NT2/D1 (cell line): ENCODE data around the gene SEC23B.
"Not testable (repeated sequence)": the region's sequence is repeated elsewhere in the genome, so short reads cannot be mapped to it uniquely, and the experiment has no call there.

Experiments used
- DNase-seq: peaks from one replicate; pipeline ENCODE4 v3.0.0-alpha.2; 2011; ENCODE audit warnings: low read depth, low spot score
- H3K27me3 ChIP-seq: 2 replicates; pipeline ENCODE4 v1.6.0; 2011; ENCODE audit warnings: mild to moderate bottlenecking; ENCODE audit not compliant: insufficient read length, insufficient read depth
- H3K36me3 ChIP-seq: 2 replicates; pipeline ENCODE4 v1.6.1; 2011; ENCODE audit warnings: mild to moderate bottlenecking, low read length, mixed read lengths; ENCODE audit not compliant: insufficient read depth, insufficient read length
- H3K4me1 ChIP-seq: 2 replicates; pipeline ENCODE4 v1.5.1; 2011; ENCODE audit not compliant: insufficient read depth, insufficient read length
- H3K4me3 ChIP-seq: 2 replicates; pipeline ENCODE4 v1.5.1; 2011; ENCODE audit warnings: low read depth; ENCODE audit not compliant: insufficient read length
- H3K9ac ChIP-seq: 2 replicates; pipeline ENCODE4 v1.6.0; 2011; ENCODE audit warnings: low read depth; ENCODE audit not compliant: insufficient read length
- H3K9me3 ChIP-seq: 2 replicates; pipeline ENCODE4 v1.5.1; 2011; ENCODE audit warnings: mild to moderate bottlenecking, low read length; ENCODE audit not compliant: insufficient read depth
- SUZ12 ChIP-seq: IDR thresholded peaks from 2 replicates; pipeline ENCODE4 v1.6.1; 2011; ENCODE audit not compliant: insufficient read length, insufficient read depth; ENCODE audit errors: extremely low read depth
- YY1 ChIP-seq: IDR thresholded peaks from 2 replicates; pipeline ENCODE4 v1.6.1; 2011; ENCODE audit not compliant: insufficient read length, insufficient read depth
- ZNF274 ChIP-seq: IDR thresholded peaks from 2 replicates; pipeline ENCODE4 v1.6.1; 2011; ENCODE audit warnings: mild to moderate bottlenecking, low read depth, low read length

Gene SEC23B

GRCh38 chr20:18481596-18481995, 26.1 kb upstream of the SEC23B start:
- no peak for DNase-seq
- TF ChIP-seq YY1 (no peak), SUZ12 (no peak), ZNF274 (no peak)
- Histone ChIP-seq H3K36me3 (peaks cover 45% of the 10 kb centered on the region), H3K4me1 (no peaks in the 10 kb centered on the region), H3K9me3 (no peaks in the 10 kb centered on the region), H3K4me3 (no peak overlapping the region), H3K9ac (no peak overlapping the region), H3K27me3 (no peaks in the 10 kb centered on the region)

GRCh38 chr20:18488301-18488700, 19.4 kb upstream of the SEC23B start:
- TF ChIP-seq ZNF274: no peak
- TF ChIP-seq SUZ12: no peak
- H3K9ac ChIP-seq: no peak overlapping the region
- no peaks in the 10 kb centered on the region for H3K27me3 ChIP-seq
- no peak overlapping the region for H3K4me3 ChIP-seq
- no peak for DNase-seq
- H3K4me1 ChIP-seq: no peaks in the 10 kb centered on the region
- H3K9me3 ChIP-seq: no peaks in the 10 kb centered on the region
- H3K36me3 ChIP-seq: peaks cover 43% of the 10 kb centered on the region

- DNase-seq: no peak
- Histone ChIP-seq H3K9me3 (no peaks in the 10 kb centered on the region), H3K36me3 (peaks cover 23% of the 10 kb centered on the region), H3K9ac (peak overlapping the region; percentile 90), H3K27me3 (no peaks in the 10 kb centered on the region), H3K4me1 (no peaks in the 10 kb centered on the region), H3K4me3 (peak overlapping the region; percentile 75)
- TF ChIP-seq ZNF274 (no peak), YY1 (no peak), SUZ12 (no peak)
These were observed 11.7 kb upstream of the SEC23B start for GRCh38 chr20:18496042-18496441.

GRCh38 chr20:18496740-18497592, 10.8 kb upstream of the SEC23B start, which contains the start of gene RBBP9:
RBBP9 (minus strand) TSS chr20:18497225; CDS start chr20:18497167, 58 bp downstream.
- H3K27me3 ChIP-seq: no peaks in the 10 kb centered on the region
- peak within 1 kb of the TSS; percentile 90 for H3K9ac ChIP-seq
- no peaks in the 10 kb centered on the region for H3K9me3 ChIP-seq
- DNase-seq: peak; percentile 68
- TF ChIP-seq ZNF274 (no peak), YY1 (peak; percentile 73)
- H3K4me3 ChIP-seq: peak within 1 kb of the TSS; percentile 75
- no peaks in the 10 kb centered on the region for H3K4me1 ChIP-seq
- peaks cover 19% of the 10 kb centered on the region for H3K36me3 ChIP-seq

DNA sequence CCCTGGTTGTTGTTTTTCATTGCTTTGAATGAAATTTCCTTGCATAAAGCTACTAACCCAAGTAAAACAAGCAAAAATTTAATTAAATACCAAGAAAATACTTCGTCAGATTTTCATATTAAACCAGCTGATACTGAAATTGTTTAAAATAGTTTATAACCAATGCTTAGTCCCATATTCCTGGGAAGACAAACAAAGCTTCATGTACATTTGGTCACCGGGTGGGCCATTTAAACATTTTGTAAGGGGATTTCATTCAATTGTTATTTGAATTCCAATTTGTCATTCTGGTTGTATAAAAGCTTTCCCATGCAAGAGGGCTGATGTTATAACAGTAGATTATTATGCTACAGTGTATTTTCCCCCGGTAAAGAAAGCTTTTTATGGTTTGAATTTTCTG, 10.1 kb upstream of the SEC23B start:
- DNase-seq: no peak
- Histone ChIP-seq H3K36me3 (peaks cover 14% of the 10 kb centered on the region), H3K4me3 (no peak overlapping the region), H3K27me3 (no peaks in the 10 kb centered on the region), H3K9ac (no peak overlapping the region), H3K4me1 (no peaks in the 10 kb centered on the region), H3K9me3 (no peaks in the 10 kb centered on the region)
- TF ChIP-seq YY1 (no peak), SUZ12 (no peak), ZNF274 (no peak)

GRCh38 chr20:18501672-18502071, 6.1 kb upstream of the SEC23B start:
- not testable (repeated sequence) for H3K4me1 ChIP-seq, H3K4me3 ChIP-seq, H3K9ac ChIP-seq, H3K27me3 ChIP-seq, DNase-seq, H3K9me3 ChIP-seq, H3K36me3 ChIP-seq

DNA sequence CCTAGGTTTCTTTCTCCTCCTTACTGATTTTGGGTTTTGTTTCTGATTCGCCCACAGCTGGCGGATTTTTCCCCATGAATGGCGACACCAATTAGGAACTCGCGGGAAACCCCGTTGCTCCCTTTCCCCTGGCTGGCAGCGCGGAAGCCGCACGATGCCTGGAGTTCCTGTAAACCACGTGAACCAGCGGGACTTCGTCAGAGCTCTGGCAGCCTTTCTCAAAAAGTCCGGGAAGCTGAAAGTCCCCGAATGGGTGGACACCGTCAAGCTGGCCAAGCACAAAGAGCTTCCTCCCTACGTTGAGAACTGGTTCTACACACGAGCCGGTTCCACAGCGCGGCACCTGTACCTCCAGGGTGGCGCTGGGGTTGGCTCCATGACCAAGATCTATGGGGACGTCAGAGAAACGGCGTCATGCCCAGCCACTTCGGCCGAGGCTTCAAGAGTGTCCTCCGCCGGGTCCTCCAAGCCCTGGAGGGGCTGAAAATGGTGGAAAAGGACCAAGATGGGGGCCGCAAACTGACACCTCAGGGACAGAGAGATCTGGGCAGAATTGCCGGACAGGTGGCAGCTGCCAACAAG, 3.2 kb upstream of the SEC23B start:
- no peak for DNase-seq
- TF ChIP-seq SUZ12: no peak
- no peak for TF ChIP-seq YY1
- TF ChIP-seq ZNF274: no peak
- Histone ChIP-seq H3K9ac (no peak overlapping the region), H3K4me1 (no peaks in the 10 kb centered on the region), H3K4me3 (no peak overlapping the region), H3K9me3 (no peaks in the 10 kb centered on the region), H3K36me3 (peaks cover 3% of the 10 kb centered on the region), H3K27me3 (no peaks in the 10 kb centered on the region)
